ENCODE measurements around the gene ACP4.

ACP4 gene

GRCh38 chr19:50820086-50820485 is 29.9 kb downstream of the ACP4 start:
- Histone ChIP-seq H3K36me3 (no peaks in the 10 kb centered on the region), H3K27ac (no peak overlapping the region), H3K27me3 (ENCODE audit: insufficient read depth, low read depth, severe bottlenecking) (peaks cover 6% of the 10 kb centered on the region), H3K9me3 (ENCODE audit: severe bottlenecking) (peaks cover 8% of the 10 kb centered on the region), H3K4me3 (ENCODE audit: low read depth, low read length) (no peak overlapping the region)
- TF ChIP-seq CTCF (IDR thresholded peaks at IDR 0.05; ENCODE audit: low read depth, low read length): no peak
- DNase-seq: no peak

- Histone ChIP-seq H3K4me3 (ENCODE audit: low read depth, low read length) (peak overlapping the region; percentile 15; the same call in 1 of the 2 replicates), H3K27me3 (ENCODE audit: insufficient read depth, low read depth, severe bottlenecking) (peaks cover 10% of the 10 kb centered on the region), H3K27ac (no peak overlapping the region), H3K9me3 (ENCODE audit: severe bottlenecking) (peaks cover 2% of the 10 kb centered on the region), H3K36me3 (no peaks in the 10 kb centered on the region)
- peak; percentile 65 for DNase-seq
- no peak for TF ChIP-seq CTCF (IDR thresholded peaks at IDR 0.05; ENCODE audit: low read depth, low read length)
These were observed 30.5 kb downstream of the ACP4 start for GRCh38 chr19:50820549-50821247.

- H3K36me3 ChIP-seq: no peaks in the 10 kb centered on the region
- TF ChIP-seq CTCF (IDR thresholded peaks at IDR 0.05; ENCODE audit: low read depth, low read length): no peak
- H3K4me3 ChIP-seq (ENCODE audit: low read depth, low read length): peak overlapping the region; percentile 15; the same call in 1 of the 2 replicates
- H3K27ac ChIP-seq: no peak overlapping the region
- H3K27me3 ChIP-seq (ENCODE audit: insufficient read depth, low read depth, severe bottlenecking): peaks cover 12% of the 10 kb centered on the region
- no peak for DNase-seq
- H3K9me3 ChIP-seq (ENCODE audit: severe bottlenecking): no peaks in the 10 kb centered on the region
These were observed 31.0 kb downstream of the ACP4 start for GRCh38 chr19:50821248-50821612.

- H3K27ac ChIP-seq: no peak overlapping the region
These were observed 31.4 kb downstream of the ACP4 start for GRCh38 chr19:50821622-50822021.

GRCh38 chr19:50822661-50823208 is 32.5 kb downstream of the ACP4 start:
- TF ChIP-seq CTCF (IDR thresholded peaks at IDR 0.05; ENCODE audit: low read depth, low read length): no peak
- Histone ChIP-seq H3K9me3 (ENCODE audit: severe bottlenecking) (peaks cover 5% of the 10 kb centered on the region), H3K27me3 (ENCODE audit: insufficient read depth, low read depth, severe bottlenecking) (peaks cover 15% of the 10 kb centered on the region), H3K4me3 (ENCODE audit: low read depth, low read length) (no peak overlapping the region), H3K36me3 (no peaks in the 10 kb centered on the region), H3K27ac (no peak overlapping the region)
- no peak for DNase-seq

More at GRCh38 chr19:50821622-50822021, 31.4 kb downstream of the ACP4 start:
- DNase-seq: no peak
- Histone ChIP-seq H3K27me3 (ENCODE audit: insufficient read depth, low read depth, severe bottlenecking) (peaks cover 15% of the 10 kb centered on the region), H3K9me3 (ENCODE audit: severe bottlenecking) (peaks cover under 1% of the 10 kb centered on the region), H3K4me3 (ENCODE audit: low read depth, low read length) (no peak overlapping the region), H3K36me3 (no peaks in the 10 kb centered on the region)
- TF ChIP-seq CTCF (IDR thresholded peaks at IDR 0.05; ENCODE audit: low read depth, low read length): no peak
